Lower leg skin (tissue), 3 donors: ENCODE measurements around the gene SCAPER.

ENCODE experiments used
- POLR2A ChIP-seq, 2 donors: fragments of 450-650 bp; IDR thresholded peaks; one replicate each; pipeline ENCODE4 v1.6.1; 2016 to 2017; ENCODE audit warnings: antibody characterized with exemption in 2 of 2, mild to moderate bottlenecking in 1 of 2, moderate library complexity in 1 of 2
- TF ChIP-seq, protein P1 (sequence below), 3 donors: fragments of 450-650 bp; IDR thresholded peaks; one replicate each; pipeline ENCODE4 v1.5.1; 2016; ENCODE audit warnings: antibody characterized with exemption in 3 of 3, mild to moderate bottlenecking in 3 of 3, moderate library complexity in 2 of 3

DNA sequence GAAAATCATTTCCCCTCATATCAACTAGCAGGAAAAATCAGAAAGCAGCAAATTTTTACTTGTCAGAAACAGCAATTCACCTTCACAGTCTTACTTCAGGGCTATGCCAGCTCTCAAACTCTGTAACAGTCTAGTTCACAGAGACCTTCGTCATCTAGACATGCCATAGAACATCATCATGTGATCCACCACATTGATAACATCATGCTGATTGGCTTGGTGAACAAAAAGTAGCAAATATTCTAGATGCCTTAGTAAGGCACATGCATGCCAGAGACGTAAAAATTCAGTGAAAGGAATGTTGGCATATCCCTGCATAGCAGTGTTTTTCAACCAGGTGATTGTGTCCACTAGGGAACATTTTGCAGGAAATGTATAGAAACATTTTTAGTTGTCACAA is 8.6 kb upstream of the SCAPER start:
- TF ChIP-seq, protein P1, sequence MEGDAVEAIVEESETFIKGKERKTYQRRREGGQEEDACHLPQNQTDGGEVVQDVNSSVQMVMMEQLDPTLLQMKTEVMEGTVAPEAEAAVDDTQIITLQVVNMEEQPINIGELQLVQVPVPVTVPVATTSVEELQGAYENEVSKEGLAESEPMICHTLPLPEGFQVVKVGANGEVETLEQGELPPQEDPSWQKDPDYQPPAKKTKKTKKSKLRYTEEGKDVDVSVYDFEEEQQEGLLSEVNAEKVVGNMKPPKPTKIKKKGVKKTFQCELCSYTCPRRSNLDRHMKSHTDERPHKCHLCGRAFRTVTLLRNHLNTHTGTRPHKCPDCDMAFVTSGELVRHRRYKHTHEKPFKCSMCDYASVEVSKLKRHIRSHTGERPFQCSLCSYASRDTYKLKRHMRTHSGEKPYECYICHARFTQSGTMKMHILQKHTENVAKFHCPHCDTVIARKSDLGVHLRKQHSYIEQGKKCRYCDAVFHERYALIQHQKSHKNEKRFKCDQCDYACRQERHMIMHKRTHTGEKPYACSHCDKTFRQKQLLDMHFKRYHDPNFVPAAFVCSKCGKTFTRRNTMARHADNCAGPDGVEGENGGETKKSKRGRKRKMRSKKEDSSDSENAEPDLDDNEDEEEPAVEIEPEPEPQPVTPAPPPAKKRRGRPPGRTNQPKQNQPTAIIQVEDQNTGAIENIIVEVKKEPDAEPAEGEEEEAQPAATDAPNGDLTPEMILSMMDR (IDR thresholded peaks at IDR 0.05) = no peak
- TF ChIP-seq POLR2A (IDR thresholded peaks at IDR 0.05) = no peak
